22Rv1 (cell line): ENCODE results near the gene EIPR1.
A peak's percentile ranks its signal among the peaks of the same experiment; 100 is the strongest.

Experiments
- CTCF ChIP-seq: fragments of 450-650 bp; IDR thresholded peaks from 2 replicates; pipeline ENCODE4 v1.5.1; 2017; ENCODE audit warnings: mild to moderate bottlenecking
- ZFX ChIP-seq: fragments of 450-650 bp; IDR thresholded peaks from 2 replicates; pipeline ENCODE4 v1.6.1; 2017; ENCODE audit warnings: antibody characterized with exemption, borderline replicate concordance

GRCh38 chr2:3423492-3424170, 46.0 kb upstream of the EIPR1 start:
- TF ChIP-seq CTCF (peak; percentile 99), ZFX (no peak)
